PC-9 (cell line): ENCODE results near the gene GRAMD2A. TPM values are rescaled to one million over a fixed set of nuclear protein-coding genes. Genes with fewer than 3 reads are reported as not detected.

ENCODE experiments used
- BruUV-seq: library from RNA; stranded (reverse); fragments of 400-500 nt; replicated peaks from 2 replicates; lab custom pipeline; 2021; lab: Mats Ljungman, UMichigan
- CTCF ChIA-PET: fragments of 300-600 bp; sonication (Branson Sonifier 250); formaldehyde crosslinking; loops from one replicate; lab custom pipeline; 2022; ENCODE audit warnings: antibody characterized with exemption; lab: Charles Lee
- POLR2A ChIA-PET: fragments of 300-600 bp; sonication (Branson Sonifier 250); formaldehyde crosslinking; loops from one replicate; lab custom pipeline; 2022; ENCODE audit warnings: antibody characterized with exemption; ENCODE audit not compliant: unreplicated experiment; lab: Charles Lee
- DNase-seq, 2 experiments: peaks; one replicate each; pipeline versions ENCODE4 v3.0.0 to v3.0.0-alpha.2; 2015 to 2022; ENCODE audit warnings: mixed read lengths in 1 of 2
- H2AFZ ChIP-seq: fragments of 200-600 bp; sonication (generic); 2 replicates; pipeline ENCODE4 v1.8.1; 2017; ENCODE audit warnings: antibody characterized with exemption
- H3F3A ChIP-seq: fragments of 200-600 bp; sonication (generic); 2 replicates; pipeline ENCODE4 v1.8.1; 2017; ENCODE audit warnings: antibody characterized with exemption, mild to moderate bottlenecking, low read depth; ENCODE audit not compliant: insufficient read depth
- H3K27ac ChIP-seq: fragments of 200-600 bp; sonication (generic); 2 replicates; pipeline ENCODE4 v1.6.1; 2016; ENCODE audit warnings: mixed run types
- H3K27me3 ChIP-seq: fragments of 200-600 bp; sonication (generic); 2 replicates; pipeline ENCODE4 v1.6.1; 2016; ENCODE audit warnings: low read depth, mixed run types; ENCODE audit not compliant: insufficient read depth
- H3K36me3 ChIP-seq: fragments of 200-600 bp; sonication (generic); 2 replicates; pipeline ENCODE4 v1.6.1; 2016; ENCODE audit warnings: low read depth, mixed run types
- H3K4me1 ChIP-seq: fragments of 200-600 bp; sonication (generic); replicated peaks from 2 replicates; pipeline ENCODE4 v1.6.1; 2016; ENCODE audit warnings: mixed run types; ENCODE audit not compliant: insufficient read depth
- H3K4me2 ChIP-seq: fragments of 200-600 bp; sonication (generic); 2 replicates; pipeline ENCODE4 v1.6.1; 2017; ENCODE audit warnings: mixed run types
- H3K4me3 ChIP-seq: fragments of 200-600 bp; sonication (generic); 2 replicates; pipeline ENCODE4 v1.6.1; 2016; ENCODE audit warnings: mixed run types
- H3K79me2 ChIP-seq: fragments of 200-600 bp; sonication (generic); 2 replicates; pipeline ENCODE4 v1.6.1; 2017; ENCODE audit warnings: low read depth, mixed run types
- H3K9me2 ChIP-seq: fragments of 200-600 bp; sonication (generic); 2 replicates; pipeline ENCODE4 v1.8.1; 2017; ENCODE audit warnings: mild to moderate bottlenecking; ENCODE audit not compliant: insufficient read depth
- H3K9me3 ChIP-seq: fragments of 200-600 bp; sonication (generic); 2 replicates; pipeline ENCODE4 v1.8.1; 2016; ENCODE audit warnings: low read depth; ENCODE audit not compliant: insufficient read depth
- H4K20me1 ChIP-seq: fragments of 200-600 bp; sonication (generic); 2 replicates; pipeline ENCODE4 v1.8.1; 2017; ENCODE audit not compliant: insufficient read depth
- CTCF ChIP-seq: fragments of 200-600 bp; sonication (generic); conservative IDR thresholded peaks from 2 replicates; pipeline ENCODE4 v1.6.1; 2017; ENCODE audit warnings: mixed run types, antibody characterized with exemption, mild to moderate bottlenecking, moderate library complexity
- EZH2 ChIP-seq: fragments of 200-600 bp; sonication (generic); IDR thresholded peaks from 2 replicates; pipeline ENCODE4 v1.8.0; 2017; ENCODE audit warnings: antibody characterized with exemption, low read depth
- intact Hi-C: fragments of 100-400 bp; cut with micrococcal nuclease; formaldehyde crosslinking; loops from one replicate; pipeline ENCODE4 v1.10.0; 2022; ENCODE audit not compliant: unreplicated experiment
- total RNA-seq: library from RNA; stranded (reverse); gene quantifications from 2 replicates; pipeline ENCODE4 v1.2.3, GENCODE V29; 2021

Gene GRAMD2A
- total RNA-seq, 1 experiment from 2014 or later = 60.2 TPM

GRCh38 chr15:72133211-72133610 is 64.4 kb downstream of the GRAMD2A start:
- H3K9me3 ChIP-seq = no peaks in the 10 kb centered on the region
- no TSS peak for BruUV-seq
- no peak for DNase-seq
- H3K4me1 ChIP-seq = no peaks in the 10 kb centered on the region
- H3K27me3 ChIP-seq = no peaks in the 10 kb centered on the region
- H3F3A ChIP-seq = no peaks in the 10 kb centered on the region
- POLR2A ChIA-PET = interaction anchor here (0.6 kb wide), 1 partner anchor 1131 kb away, joined by 3 read pairs; no protein-coding TSS in a partner anchor
- no peak overlapping the region for H2AFZ ChIP-seq
- no peaks in the 10 kb centered on the region for H3K79me2 ChIP-seq
- no peaks in the 10 kb centered on the region for H3K36me3 ChIP-seq
- intact Hi-C loops = no loop called here
- no peaks in the 10 kb centered on the region for H4K20me1 ChIP-seq
- no peak overlapping the region for H3K4me3 ChIP-seq
- H3K27ac ChIP-seq = no peak overlapping the region
- CTCF ChIA-PET = no interaction called here
- TF ChIP-seq CTCF (no peak), EZH2 (no peak)
- no peaks in the 10 kb centered on the region for H3K9me2 ChIP-seq
- H3K4me2 ChIP-seq = no peak overlapping the region

GRCh38 chr15:72131922-72132321 is 65.7 kb downstream of the GRAMD2A start:
- H3K27me3 ChIP-seq = no peaks in the 10 kb centered on the region
- DNase-seq = no peak
- no peaks in the 10 kb centered on the region for H3K9me2 ChIP-seq
- no peak overlapping the region for H2AFZ ChIP-seq
- H3K4me3 ChIP-seq = no peak overlapping the region
- H3F3A ChIP-seq = no peaks in the 10 kb centered on the region
- ChIA-PET POLR2A (no interaction called here), CTCF (no interaction called here)
- H4K20me1 ChIP-seq = no peaks in the 10 kb centered on the region
- TF ChIP-seq EZH2 = no peak
- TF ChIP-seq CTCF = no peak
- H3K36me3 ChIP-seq = no peaks in the 10 kb centered on the region
- BruUV-seq = no TSS peak
- no peaks in the 10 kb centered on the region for H3K4me1 ChIP-seq
- no peaks in the 10 kb centered on the region for H3K9me3 ChIP-seq
- H3K27ac ChIP-seq = no peak overlapping the region
- no peak overlapping the region for H3K4me2 ChIP-seq
- intact Hi-C loops = no loop called here
- H3K79me2 ChIP-seq = no peaks in the 10 kb centered on the region

GRCh38 chr15:72130272-72130671 is 67.3 kb downstream of the GRAMD2A start:
- intact Hi-C loops = no loop called here
- Histone ChIP-seq H3K9me2 (no peaks in the 10 kb centered on the region), H3K27ac (no peak overlapping the region), H3K4me1 (no peaks in the 10 kb centered on the region), H3K36me3 (no peaks in the 10 kb centered on the region), H3K4me3 (no peak overlapping the region), H4K20me1 (no peaks in the 10 kb centered on the region), H3K4me2 (no peak overlapping the region), H3K27me3 (no peaks in the 10 kb centered on the region), H2AFZ (no peak overlapping the region), H3K79me2 (no peaks in the 10 kb centered on the region), H3K9me3 (no peaks in the 10 kb centered on the region), H3F3A (no peaks in the 10 kb centered on the region)
- no TSS peak for BruUV-seq
- TF ChIP-seq CTCF (no peak), EZH2 (no peak)
- DNase-seq = no peak
- ChIA-PET POLR2A (no interaction called here), CTCF (no interaction called here)
